ENCODE results near the gene CYTH4. TPM values are rescaled to one million over a fixed set of nuclear protein-coding genes. Genes with fewer than 3 reads are reported as not detected.

CYTH4 gene
- total RNA-seq, 4 donors from 2014 or later: 3.8 to 12.2 (median 5.9) TPM

- Histone ChIP-seq H3K36me3 (no peaks in the 10 kb centered on the region), H3K4me3 (no peak overlapping the region), H3K27ac (no peak overlapping the region), H3K9me3 (no peaks in the 10 kb centered on the region), H3K4me1 (no peaks in the 10 kb centered on the region), H3K27me3 (peaks cover 0 to 12% of the 10 kb centered on the region in 2 donors)
- no peak for DNase-seq
- intact Hi-C loops (cut with DNase I; ENCODE audit: low total_unique reads): no loop called here
- TF ChIP-seq CTCF (IDR thresholded peaks at IDR 0.05): no peak
- no peak for TF ChIP-seq POLR2A (IDR thresholded peaks at IDR 0.05)
Measured at GRCh38 chr22:37254209-37254866, 28.0 kb upstream of the CYTH4 start.

GRCh38 chr22:37254867-37255233 is 27.5 kb upstream of the CYTH4 start:
- H3K9me3 ChIP-seq: no peaks in the 10 kb centered on the region
- H3K27ac ChIP-seq: no peak overlapping the region
- no peaks in the 10 kb centered on the region for H3K4me1 ChIP-seq
- no peak overlapping the region for H3K4me3 ChIP-seq
- peaks cover 0 to 12% of the 10 kb centered on the region in 2 donors for H3K27me3 ChIP-seq
- no peaks in the 10 kb centered on the region for H3K36me3 ChIP-seq
- intact Hi-C loops (cut with DNase I; ENCODE audit: low total_unique reads): no loop called here
- TF ChIP-seq POLR2A (IDR thresholded peaks at IDR 0.05) (no peak), CTCF (IDR thresholded peaks at IDR 0.05) (no peak)
- no peak for DNase-seq

- Histone ChIP-seq H3K9me3 (no peaks in the 10 kb centered on the region), H3K4me3 (no peak overlapping the region), H3K36me3 (no peaks in the 10 kb centered on the region), H3K27me3 (peaks cover 0 to 12% of the 10 kb centered on the region in 2 donors), H3K4me1 (no peaks in the 10 kb centered on the region), H3K27ac (no peak overlapping the region)
- DNase-seq: no peak
- TF ChIP-seq CTCF (IDR thresholded peaks at IDR 0.05) (no peak), POLR2A (IDR thresholded peaks at IDR 0.05) (no peak)
- intact Hi-C loops (cut with DNase I; ENCODE audit: low total_unique reads): no loop called here
Measured at GRCh38 chr22:37255558-37256006, 26.7 kb upstream of the CYTH4 start.

- Histone ChIP-seq H3K4me3 (no peak overlapping the region), H3K27ac (no peak overlapping the region), H3K27me3 (peaks cover 0 to 12% of the 10 kb centered on the region in 2 donors), H3K9me3 (no peaks in the 10 kb centered on the region), H3K36me3 (no peaks in the 10 kb centered on the region), H3K4me1 (no peaks in the 10 kb centered on the region)
- DNase-seq: no peak
- intact Hi-C loops (cut with DNase I; ENCODE audit: low total_unique reads): no loop called here
- TF ChIP-seq POLR2A (IDR thresholded peaks at IDR 0.05) (no peak), CTCF (IDR thresholded peaks at IDR 0.05) (no peak)
Measured at GRCh38 chr22:37256075-37256726, 26.1 kb upstream of the CYTH4 start.

- intact Hi-C loops (cut with DNase I; ENCODE audit: low total_unique reads): no loop called here
- H3K27me3 ChIP-seq: peaks cover 0 to 12% of the 10 kb centered on the region in 2 donors
Measured at GRCh38 chr22:37258005-37258752, 24.1 kb upstream of the CYTH4 start.

More at GRCh38 chr22:37258005-37258752, 24.1 kb upstream of the CYTH4 start:
- Histone ChIP-seq H3K36me3 (no peaks in the 10 kb centered on the region), H3K4me3 (no peak overlapping the region), H3K4me1 (no peaks in the 10 kb centered on the region), H3K9me3 (no peaks in the 10 kb centered on the region), H3K27ac (no peak overlapping the region)
- no peak for TF ChIP-seq POLR2A (IDR thresholded peaks at IDR 0.05)
- DNase-seq: no peak

Measured in uterus (tissue), 4 donors.